ENCODE measurements around the gene GDI2.

GRCh38 chr10:5827841-5828240 lies 14.6 kb upstream of the GDI2 start:
- TF ChIP-seq EZH2phosphoT487 (IDR thresholded peaks at IDR 0.05; ENCODE audit: borderline replicate concordance, low read depth, low read length) = no peak
- TF ChIP-seq, protein P1, sequence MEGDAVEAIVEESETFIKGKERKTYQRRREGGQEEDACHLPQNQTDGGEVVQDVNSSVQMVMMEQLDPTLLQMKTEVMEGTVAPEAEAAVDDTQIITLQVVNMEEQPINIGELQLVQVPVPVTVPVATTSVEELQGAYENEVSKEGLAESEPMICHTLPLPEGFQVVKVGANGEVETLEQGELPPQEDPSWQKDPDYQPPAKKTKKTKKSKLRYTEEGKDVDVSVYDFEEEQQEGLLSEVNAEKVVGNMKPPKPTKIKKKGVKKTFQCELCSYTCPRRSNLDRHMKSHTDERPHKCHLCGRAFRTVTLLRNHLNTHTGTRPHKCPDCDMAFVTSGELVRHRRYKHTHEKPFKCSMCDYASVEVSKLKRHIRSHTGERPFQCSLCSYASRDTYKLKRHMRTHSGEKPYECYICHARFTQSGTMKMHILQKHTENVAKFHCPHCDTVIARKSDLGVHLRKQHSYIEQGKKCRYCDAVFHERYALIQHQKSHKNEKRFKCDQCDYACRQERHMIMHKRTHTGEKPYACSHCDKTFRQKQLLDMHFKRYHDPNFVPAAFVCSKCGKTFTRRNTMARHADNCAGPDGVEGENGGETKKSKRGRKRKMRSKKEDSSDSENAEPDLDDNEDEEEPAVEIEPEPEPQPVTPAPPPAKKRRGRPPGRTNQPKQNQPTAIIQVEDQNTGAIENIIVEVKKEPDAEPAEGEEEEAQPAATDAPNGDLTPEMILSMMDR (conservative IDR thresholded peaks at IDR 0.05; ENCODE audit: low read length) = no peak

Measured in OCI-LY7 (cell line).